NT2/D1 (cell line): ENCODE measurements around the gene PLP2.

Experiments used
- YY1 ChIP-seq: IDR thresholded peaks from 2 replicates; pipeline ENCODE4 v1.6.1; 2011; ENCODE audit not compliant: insufficient read length, insufficient read depth
- ZNF274 ChIP-seq: IDR thresholded peaks from 2 replicates; pipeline ENCODE4 v1.6.1; 2011; ENCODE audit warnings: mild to moderate bottlenecking, low read depth, low read length

DNA sequence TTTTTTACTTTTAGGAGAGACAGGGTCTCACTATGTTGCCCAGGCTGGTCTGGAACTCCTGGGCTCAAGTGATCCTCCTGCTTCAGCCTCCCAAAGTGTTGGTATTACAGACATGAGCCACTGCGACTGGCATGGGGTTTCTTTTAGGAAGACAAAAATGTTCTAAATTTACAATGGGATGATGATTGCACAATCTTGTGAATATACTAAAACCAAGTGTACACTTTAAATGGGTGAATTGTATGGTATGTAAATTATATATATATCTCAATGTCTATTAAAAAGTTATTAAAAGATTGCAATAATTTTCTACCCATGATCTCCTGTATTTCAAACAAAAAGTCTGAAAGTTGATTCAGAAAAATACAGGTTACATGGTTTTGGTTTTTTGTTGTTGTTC lies 18.2 kb upstream of the PLP2 start:
- TF ChIP-seq ZNF274 (no peak), YY1 (no peak)
